GM19351 (cell line): ENCODE data around the gene DICER1.

ENCODE experiments used
- ATAC-seq: cut with Tn5 transposase; IDR thresholded peaks from one replicate; pipeline ENCODE4 v1.9.1; 2021; ENCODE audit warnings: mild to moderate bottlenecking, moderate library complexity; ENCODE audit not compliant: unreplicated experiment

Gene DICER1

DNA sequence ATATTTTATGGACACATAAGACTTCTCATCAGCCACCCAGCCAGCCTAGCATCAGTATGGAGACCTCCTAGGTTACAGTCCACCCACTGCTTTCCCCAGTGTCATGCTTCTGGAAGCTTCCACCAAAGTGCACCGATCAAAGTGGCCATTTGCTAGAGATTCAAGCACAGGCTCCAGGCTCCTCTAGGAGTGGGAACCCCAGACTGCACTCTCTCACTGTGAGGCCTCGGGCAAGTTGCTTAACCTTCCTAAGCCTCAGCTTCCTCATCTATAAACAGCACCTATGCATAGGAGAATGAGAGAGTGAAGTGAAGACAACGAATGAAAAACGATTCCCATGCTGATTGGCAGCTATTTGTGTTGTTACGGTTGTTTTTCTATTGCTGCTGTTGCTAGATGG is 94.4 kb downstream of the DICER1 start:
- no peak for ATAC-seq

DNA sequence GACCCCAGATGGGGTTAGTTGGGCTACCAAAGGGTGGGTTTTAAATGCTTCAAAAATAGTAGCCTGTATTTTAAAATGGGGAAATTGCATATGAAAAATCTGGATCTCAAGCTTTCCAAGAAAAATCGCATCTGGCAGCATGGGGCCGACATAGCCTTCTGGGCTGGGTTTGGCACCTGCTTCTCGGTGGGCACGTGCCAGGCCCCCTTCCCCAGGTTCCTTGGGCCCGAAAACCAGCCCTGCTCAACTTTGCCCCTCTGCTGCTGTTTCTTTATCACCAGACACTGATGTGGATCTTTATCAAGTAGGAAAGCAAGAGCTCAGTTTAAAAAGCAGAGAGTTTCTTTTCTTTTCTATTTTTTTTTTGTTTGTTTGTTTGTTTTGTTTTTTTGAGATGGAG is 95.1 kb downstream of the DICER1 start:
- ATAC-seq: no peak

DNA sequence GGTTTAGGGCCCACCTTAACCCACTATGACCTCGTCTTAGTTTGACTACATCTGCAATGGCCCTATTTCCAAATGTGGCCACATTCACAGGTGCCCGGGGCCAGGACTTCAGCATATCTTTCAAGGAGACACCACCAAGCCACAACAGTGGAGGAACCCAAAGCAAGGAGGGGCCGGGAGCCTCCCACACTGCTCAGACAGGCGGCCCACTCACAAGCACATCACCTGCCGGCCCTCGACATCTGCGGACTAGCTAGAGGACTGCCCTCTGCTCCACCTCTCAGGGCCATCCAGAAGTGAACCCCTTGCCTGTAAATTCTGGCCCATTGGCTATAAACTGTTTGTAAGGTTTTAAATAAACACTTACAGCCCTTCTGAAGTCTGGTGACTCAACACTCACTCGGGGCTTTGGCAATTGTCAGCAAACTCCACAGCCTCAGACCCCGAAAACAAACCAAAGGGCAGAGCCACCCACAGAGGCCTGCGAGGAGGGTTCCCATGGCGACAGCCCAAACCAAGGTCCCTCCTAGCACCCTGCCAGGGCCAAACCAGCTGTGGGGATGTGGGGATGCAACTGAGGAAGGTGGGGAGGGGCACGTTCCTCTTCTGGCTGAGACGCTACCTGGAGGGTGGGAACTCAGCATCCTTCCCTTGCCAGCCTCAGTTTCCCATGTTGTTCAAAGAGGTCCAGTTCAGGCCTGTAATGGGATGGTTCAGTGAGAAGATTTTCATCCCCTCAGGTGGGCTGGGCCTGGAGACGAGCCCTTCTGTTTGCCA is 95.8 kb downstream of the DICER1 start:
- no peak for ATAC-seq

DNA sequence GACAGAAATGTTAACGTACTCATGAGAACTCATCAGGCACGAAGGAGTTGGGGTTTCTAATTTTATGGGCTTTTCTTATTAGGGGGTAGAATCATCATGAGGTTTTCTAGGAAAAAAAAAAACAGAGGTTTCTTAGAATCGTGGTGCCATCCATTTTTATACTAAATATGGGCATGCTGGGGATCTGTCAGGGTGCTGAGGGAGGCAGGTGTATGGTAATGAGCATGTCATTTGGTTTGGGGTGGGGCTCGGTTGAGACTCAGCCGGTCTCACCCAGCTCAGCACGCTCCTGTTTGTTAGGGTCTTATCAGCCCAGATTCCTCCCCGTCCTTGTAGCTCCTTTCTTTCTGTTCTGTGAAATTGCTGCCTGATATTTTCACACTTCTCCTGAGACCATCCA is 98.2 kb downstream of the DICER1 start:
- no peak for ATAC-seq

DNA sequence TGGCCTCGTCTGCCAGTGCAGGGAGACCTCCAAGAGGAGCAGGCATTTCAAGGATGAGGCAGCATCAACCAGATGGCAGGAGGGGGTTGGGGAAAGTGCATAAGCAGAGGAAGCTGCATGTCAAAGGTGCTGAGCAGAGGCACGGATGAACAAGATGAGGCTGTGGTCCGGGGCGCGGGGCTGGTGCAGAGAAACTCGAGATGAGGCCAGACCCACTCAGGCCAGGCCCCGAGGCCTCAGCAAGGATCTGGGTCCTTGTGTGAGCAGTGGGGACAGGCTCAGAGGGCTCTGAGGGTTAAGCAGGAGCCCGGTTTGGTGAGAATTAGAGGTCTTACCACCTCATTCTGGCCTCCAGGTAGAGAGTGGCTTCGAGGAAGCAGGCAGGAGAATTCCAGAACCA is 98.8 kb downstream of the DICER1 start:
- ATAC-seq: no peak

DNA sequence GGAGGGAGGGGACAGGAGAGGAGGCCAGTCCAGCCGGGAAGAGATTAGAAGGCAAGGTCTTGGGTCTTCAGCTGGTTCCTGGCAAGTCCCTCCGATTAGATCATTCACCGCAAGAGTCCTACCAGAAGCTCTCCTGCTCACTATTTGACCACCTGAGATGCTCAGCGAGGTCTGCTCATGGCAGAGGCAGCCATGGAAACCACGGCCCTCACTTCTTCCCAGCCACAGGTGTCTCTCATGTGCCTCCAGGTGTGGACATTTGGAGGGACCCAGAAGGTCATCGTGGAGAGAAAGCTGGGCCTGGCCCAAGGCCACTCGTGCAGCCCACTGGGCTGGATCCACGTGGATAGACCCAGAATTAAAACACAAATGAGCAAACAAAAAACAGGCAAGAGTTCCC is 99.5 kb downstream of the DICER1 start:
- no peak for ATAC-seq

DNA sequence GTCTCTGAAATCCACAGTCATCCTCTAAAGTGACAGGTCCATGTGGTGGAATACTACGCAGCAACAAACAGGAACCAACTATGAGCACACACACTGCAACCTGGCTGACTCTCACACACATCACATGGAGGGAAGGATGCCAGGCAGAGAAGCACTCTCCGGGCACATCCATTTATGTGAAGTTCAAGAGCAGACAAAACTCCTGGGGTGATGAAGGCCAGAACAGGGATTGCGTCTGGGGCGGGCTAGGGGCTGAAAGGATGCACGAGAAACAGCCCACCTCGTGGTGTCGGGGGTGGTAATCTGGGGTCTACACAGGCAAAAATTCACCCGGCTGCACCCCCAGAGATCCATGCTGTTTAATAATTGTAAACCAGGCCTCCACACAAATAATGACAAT is 100.2 kb downstream of the DICER1 start:
- no peak for ATAC-seq

DNA sequence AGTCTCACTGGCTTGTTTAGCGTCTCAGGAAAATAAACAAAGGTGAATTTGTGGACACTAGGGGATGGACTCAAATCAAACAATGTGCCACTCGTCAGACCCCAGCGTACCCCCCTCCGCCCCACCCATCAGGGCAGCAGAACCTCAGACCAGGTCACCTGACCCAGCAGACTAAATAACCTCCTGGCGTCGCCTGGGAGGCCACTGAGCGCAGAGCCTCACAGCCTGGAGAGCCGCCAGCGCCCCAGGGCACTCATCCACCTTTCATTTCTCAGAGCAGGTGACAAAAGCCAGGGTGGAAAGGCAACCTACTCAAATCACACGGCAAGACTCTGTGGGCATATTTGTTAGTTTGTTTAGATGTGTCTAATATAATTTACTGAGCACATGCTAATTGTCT is 100.9 kb downstream of the DICER1 start:
- ATAC-seq: no peak

DNA sequence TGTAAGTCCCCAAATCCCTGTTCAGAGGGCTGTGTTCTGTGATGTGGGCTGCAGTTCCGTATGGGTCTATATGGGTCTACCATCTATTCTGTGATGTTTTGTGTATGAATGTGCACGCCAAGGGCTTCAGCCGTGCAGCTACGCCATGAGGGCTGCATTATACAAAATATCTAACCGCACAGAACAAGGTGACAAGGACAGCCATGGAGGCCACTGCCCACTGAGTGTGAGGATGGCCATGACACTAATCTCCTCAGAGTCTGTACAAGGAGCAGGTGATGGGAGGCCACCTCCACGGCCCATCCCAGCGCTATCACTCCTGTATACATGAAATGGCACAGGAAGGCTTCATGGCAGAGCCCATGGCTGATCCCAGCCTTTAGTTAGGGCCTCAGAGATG is 102.0 kb downstream of the DICER1 start:
- ATAC-seq: no peak

DNA sequence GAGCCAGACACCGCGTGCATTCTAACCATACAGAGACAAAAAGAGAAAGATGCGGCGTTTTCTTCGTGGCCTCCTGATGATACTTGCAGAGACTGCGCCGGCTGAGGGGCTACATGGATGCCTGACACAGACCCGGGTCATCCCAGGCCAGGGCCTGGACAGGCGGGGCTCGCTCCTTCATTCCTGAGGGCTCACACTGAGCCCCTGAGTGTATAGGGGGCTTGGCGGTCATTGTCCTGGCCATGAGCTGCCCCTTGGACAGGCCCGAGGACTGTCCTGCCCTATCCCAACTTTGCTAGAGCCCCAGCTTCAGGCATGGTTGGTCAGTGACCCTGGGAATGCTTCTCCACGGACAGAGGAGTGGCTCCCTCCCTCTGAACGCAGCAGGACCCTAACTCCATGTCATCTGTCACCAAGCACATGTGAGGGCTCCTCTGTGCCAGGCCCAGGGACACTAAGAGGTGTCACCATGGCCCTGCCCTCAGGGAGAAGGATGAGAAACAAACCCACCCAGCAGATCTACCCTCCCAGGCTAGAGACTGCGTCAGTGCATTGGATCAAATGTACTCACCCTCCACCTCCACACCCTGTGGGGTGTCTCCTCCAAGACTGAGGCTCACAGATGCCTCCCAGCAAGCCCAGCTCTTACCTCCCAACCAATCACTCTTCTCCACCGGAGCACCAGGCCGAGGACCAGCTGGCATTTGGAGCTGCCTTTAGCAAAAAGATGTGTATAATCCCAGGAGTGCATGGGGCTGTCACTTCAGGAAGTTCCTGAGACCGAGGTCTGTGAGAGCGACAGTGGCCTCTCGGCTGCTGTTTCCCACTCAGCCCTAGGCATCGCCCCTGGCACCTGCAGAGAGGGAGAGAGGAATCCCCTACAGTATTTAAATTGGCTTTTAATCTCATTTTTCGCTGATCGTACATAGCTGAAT is 102.7 kb downstream of the DICER1 start:
- no peak for ATAC-seq

DNA sequence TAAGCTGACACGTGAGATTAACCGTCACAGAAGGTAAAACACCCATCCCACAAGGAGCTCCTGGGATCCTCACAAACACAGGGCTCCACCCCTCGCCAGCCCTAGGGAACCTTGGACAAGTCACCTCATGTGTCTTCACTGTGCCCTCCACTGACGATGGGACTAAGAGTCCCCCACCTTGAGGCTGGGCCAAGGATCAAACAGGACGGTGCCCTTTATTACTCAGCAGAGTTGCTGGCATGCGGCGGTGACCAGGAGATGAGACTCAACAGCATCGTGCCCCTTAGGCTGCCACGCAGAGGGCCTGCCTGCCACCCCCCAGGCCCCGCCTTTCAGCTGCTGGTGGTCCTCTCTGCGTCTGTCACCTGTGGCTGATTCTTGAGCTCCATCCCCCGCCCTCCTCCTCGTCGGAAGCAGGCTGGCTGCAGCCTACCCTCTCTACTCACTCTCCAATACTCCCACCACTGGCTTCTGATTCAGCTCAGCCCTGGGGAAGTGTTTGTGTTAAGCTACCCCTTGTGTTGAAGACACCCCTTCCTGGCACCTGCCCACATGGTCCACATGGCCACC is 105.2 kb downstream of the DICER1 start:
- no peak for ATAC-seq

DNA sequence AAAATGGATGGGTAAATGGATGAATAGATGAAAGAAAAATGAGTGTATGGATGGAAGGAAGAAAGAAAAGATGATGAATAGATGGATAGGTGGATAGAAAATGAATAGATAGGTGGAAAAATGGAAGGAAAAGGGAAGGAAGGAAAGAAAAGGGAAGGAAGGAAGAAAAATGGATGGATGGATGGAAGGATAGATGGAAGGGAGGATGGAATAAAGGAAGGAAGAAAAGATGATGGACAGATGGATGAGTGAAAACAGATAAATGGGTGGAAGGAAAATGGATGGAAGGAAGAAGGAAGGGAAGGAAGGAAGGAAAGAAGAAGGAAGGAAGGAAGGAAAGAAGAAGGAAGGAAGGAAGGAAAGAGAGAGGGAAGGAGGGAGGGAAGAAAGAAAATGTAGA is 107.4 kb downstream of the DICER1 start:
- no peak for ATAC-seq

DNA sequence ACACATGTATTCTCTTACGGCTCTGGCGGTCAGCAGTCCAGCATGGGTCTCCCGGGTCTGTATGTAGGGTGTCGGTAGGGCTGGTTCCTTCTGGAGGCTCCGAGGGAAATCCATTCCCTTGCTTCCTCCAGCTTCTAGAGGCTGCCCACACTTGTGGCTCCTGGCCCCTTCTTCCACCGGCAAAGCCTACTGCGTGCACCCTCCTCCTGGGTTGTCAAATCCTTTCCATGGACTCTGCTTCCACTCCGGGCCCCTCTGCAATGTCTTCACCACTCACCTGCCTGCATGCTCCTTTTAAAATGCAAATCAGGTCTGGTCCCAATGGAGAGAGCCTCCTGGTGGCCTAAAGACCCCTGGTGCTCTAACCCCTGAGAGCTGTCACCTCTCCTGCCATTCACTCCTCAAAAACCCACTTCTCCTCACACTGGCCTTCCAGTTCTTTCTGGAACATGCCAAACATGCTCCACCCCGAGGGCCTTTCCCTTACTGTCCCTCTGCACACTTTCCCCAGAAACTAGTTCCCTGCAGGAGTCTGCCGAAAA is 108.5 kb downstream of the DICER1 start:
- ATAC-seq: no peak

DNA sequence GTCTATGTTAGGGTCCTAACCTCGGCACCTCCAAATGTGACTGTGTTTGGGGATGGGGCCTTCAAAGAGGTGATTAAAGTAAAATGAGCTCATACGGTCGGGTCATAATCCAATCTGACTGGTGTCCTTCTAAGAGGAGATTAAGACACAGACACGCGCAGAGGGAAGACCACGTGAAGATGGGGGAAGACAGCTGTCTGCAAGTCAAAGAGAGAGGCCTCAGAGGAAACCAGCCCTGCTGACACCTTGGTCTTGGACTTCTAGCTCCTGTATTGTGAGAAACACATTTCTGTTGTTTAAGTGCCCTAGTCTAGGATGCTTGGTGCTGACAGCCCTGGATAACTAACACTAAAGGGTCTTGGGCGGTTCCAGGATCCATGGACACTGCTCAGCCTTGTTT is 109.6 kb downstream of the DICER1 start:
- ATAC-seq: no peak

DNA sequence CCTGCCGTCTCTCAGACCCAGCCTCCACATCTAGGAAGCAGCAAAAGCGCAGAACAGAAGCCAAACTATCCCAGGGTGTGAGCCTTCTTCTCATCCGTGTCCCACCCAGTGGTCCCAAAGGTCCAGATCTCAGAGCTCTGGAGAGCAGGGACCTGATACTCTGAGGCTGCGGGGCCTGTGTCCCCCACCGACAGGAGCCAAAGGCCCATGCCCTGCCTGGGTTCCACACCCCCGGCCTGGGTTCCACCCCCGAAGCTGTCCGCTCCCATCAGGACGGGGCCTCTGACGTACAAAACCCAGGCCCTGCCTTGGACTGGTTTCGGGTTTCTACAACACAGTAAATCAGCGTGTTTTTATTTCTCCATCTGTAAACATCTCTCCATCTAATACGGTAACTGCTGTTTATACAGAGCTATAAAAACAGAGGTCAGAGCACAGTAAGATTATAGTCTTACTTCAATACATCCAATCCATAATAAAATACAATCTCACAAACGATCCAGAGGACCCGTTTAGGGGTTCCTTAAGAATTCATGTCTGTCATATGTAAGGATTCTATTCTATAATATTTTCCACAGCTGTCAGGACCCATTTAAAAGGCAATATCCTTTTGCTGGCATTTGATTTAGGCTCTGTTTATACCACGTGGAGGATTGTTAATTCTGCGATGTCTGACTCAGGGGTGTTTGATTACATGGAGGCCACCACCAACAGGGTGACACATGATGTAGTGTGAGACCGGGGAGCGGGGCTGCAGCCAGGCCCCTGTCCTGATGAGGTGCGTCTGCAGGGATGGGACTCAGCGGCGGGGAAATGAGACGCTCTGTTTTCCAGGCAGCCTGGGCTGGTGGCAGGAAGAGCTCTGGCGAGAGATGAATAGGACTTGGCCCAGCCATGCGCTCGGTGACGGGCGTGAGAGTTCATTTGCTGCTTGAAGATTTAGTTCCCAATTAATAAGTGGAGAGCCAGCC is 110.3 kb downstream of the DICER1 start:
- no peak for ATAC-seq

DNA sequence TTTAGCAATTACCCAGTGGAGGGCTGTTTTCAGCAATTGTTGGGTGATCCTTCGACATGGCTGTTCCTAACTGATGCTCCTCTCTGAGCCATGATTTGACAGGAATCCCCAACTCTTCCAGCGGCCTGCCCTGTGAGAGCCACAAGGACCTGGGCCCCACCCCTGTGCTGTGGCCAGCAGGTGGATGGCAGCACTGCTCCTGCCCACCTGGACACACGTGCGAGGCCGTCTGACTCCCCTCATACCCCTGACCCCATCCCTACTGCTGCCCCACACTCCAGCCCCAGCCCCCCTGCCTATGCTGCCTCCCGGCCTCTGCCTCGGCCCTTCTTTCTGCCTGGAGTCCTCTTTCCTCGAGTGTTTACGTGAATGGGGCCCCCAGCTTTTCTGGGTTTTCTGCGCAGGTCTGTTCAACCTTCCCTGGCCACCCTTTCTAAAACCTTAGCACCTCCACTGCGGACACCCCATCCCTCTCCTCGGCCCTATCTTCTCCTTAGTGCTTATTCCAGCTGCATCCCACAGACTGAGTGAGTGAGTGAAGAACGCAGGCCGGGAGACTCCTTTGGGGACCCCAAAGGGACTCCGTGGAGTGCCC is 111.4 kb downstream of the DICER1 start:
- no peak for ATAC-seq

DNA sequence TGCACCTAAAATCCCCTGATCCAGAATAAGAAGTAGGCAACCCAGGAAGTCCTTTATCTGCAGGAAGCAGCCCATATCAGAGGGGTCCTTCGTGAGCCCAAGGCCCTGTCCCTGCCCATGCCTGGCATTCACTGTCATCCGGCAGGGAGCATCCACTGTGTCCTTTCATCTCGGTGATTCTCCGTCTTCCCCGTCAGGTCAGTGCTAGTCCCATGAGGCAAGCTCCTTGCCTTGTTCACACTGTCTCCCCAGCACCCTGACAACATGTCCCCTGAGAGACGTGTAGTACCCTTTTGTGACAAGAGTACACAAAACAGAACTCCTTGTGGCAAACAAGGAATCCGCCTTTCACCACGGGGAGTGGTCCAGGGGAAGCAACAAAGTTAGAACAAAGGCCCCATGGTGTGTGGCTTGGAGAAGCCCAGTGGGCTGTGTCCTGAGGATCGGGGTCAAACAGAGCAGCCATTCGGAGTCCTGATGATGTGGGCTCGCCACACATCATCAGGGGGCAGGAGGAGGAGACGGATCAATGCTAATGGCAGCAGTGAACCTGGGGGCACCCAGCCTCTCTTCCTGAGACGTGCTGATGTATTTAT is 112.1 kb downstream of the DICER1 start:
- ATAC-seq: no peak

DNA sequence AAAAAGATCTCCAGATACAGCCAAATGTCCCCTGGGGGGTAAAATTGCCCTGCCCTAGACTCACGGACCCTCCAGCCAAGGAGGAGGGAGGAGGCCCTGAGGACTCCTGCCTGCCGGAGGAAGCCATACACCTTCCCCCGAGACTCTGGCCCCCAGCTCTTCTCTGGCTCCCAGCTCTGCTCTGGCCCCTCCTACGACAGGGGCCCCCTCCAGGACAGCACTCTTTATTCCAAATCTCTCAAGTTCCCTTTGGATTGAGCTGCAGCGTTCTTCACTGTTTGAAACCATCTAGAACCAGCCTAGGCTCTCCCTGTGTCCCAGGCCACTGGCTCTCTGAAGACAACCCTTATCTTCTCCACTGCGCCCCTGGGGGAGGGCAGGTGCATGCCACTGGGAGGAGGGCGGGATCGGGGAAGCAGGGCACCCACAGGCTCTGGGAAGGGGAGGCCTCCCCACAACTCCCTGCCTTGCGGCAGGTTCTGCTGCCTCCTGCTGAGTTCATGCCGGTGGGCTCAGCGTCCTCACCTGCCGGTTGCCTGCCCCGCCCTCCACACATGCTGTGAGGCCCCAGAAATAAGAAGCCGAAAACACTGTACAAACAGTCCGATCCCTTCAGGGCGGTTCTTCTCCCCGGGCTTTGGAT is 112.7 kb downstream of the DICER1 start:
- ATAC-seq: no peak
